CD14-positive monocyte (primary cell): ENCODE results near the gene MRTFB. TPM values are rescaled to one million over a fixed set of nuclear protein-coding genes. Genes with fewer than 3 reads are reported as not detected.

Experiments used
- DNase-seq, 3 donors: peaks; one replicate each; pipeline ENCODE4 v3.0.0-alpha.2; 2011 to 2022
- H2AFZ ChIP-seq: 2 replicates; pipeline ENCODE4 v1.6.0; 2012; ENCODE audit warnings: mild to moderate bottlenecking, low read depth, low read length, inconsistent platforms; ENCODE audit not compliant: insufficient read depth, poor library complexity, severe bottlenecking
- H3K27ac ChIP-seq, 2 donors: 1 replicate in 1 of 2; 2 replicates in 1 of 2; pipeline ENCODE4 v1.5.1; 2012 to 2013; ENCODE audit warnings: low read length in 2 of 2, control low read depth in 1 of 2, inconsistent platforms in 1 of 2, low read depth in 1 of 2, mild to moderate bottlenecking in 1 of 2
- H3K27me3 ChIP-seq, 2 donors: one replicate each; pipeline versions ENCODE4 v1.6.0 to v1.6.1; 2011 to 2013; ENCODE audit warnings: low read length in 2 of 2; ENCODE audit not compliant: control insufficient read depth in 2 of 2, insufficient read depth in 2 of 2
- H3K36me3 ChIP-seq, 2 donors: replicated peaks in 1 of 2; 1 replicate in 1 of 2; 2 replicates in 1 of 2; pipeline versions ENCODE4 v1.5.1 to v1.6.1; 2012 to 2013; ENCODE audit warnings: low read length in 2 of 2, control low read depth in 1 of 2, inconsistent platforms in 1 of 2, mild to moderate bottlenecking in 1 of 2; ENCODE audit not compliant: insufficient read depth in 2 of 2, control insufficient read depth in 1 of 2
- H3K4me1 ChIP-seq, 2 donors: 1 replicate in 1 of 2; 2 replicates in 1 of 2; pipeline versions ENCODE4 v1.5.1 to v1.6.1; 2012 to 2013; ENCODE audit warnings: low read length in 2 of 2, control low read depth in 1 of 2, inconsistent platforms in 1 of 2, mild to moderate bottlenecking in 1 of 2, moderate library complexity in 1 of 2; ENCODE audit not compliant: insufficient read depth in 2 of 2, control insufficient read depth in 1 of 2
- H3K4me2 ChIP-seq: replicated peaks from 2 replicates; pipeline ENCODE3; 2012; ENCODE audit warnings: low read length, moderate library complexity, mild to moderate bottlenecking; ENCODE audit not compliant: poor library complexity, severe bottlenecking; ENCODE audit errors: extremely low read depth
- H3K4me3 ChIP-seq, 3 experiments: fragments of 200-600 bp in 1 of 3; sonication (generic) in 1 of 3; replicated peaks in 1 of 3; 1 replicate in 2 of 3; 2 replicates in 1 of 3; pipeline ENCODE4 v1.5.1; 2011 to 2013; ENCODE audit warnings: low read length in 3 of 3, mild to moderate bottlenecking in 3 of 3, control low read depth in 2 of 3, low read depth in 2 of 3, inconsistent platforms in 1 of 3, moderate library complexity in 1 of 3
- H3K79me2 ChIP-seq: 2 replicates; pipeline ENCODE4 v1.6.0; 2012; ENCODE audit warnings: mild to moderate bottlenecking, control low read depth, inconsistent platforms, low read length, moderate library complexity; ENCODE audit not compliant: insufficient read depth
- H3K9ac ChIP-seq: 2 replicates; pipeline ENCODE4 v1.6.0; 2017; ENCODE audit warnings: low read length, mild to moderate bottlenecking; ENCODE audit not compliant: insufficient read depth, poor library complexity, severe bottlenecking
- H3K9me3 ChIP-seq, 2 donors: replicated peaks in 1 of 2; 1 replicate in 1 of 2; 2 replicates in 1 of 2; pipeline versions ENCODE4 v1.5.1 to v1.6.1; 2012 to 2013; ENCODE audit warnings: low read length in 2 of 2, control low read depth in 1 of 2; ENCODE audit not compliant: control insufficient read depth in 1 of 2, insufficient read depth in 1 of 2
- H4K20me1 ChIP-seq: 2 replicates; pipeline ENCODE4 v1.6.0; 2012; ENCODE audit warnings: mild to moderate bottlenecking, low read length, control low read depth, moderate library complexity; ENCODE audit not compliant: insufficient read depth
- H3K27ac Mint-ChIP-seq, 7 donors: one replicate each; pipeline ENCODE4 v1.8.0; 2020; ENCODE audit warnings: mild to moderate bottlenecking in 7 of 7, mixed read lengths in 7 of 7, moderate library complexity in 6 of 7, inconsistent platforms in 2 of 7
- H3K27me3 Mint-ChIP-seq, 3 donors: one replicate each; pipeline ENCODE4 v1.8.0; 2021 to 2022; ENCODE audit warnings: low read depth in 3 of 3, mild to moderate bottlenecking in 3 of 3, mixed read lengths in 3 of 3, moderate library complexity in 3 of 3, inconsistent platforms in 1 of 3
- H3K36me3 Mint-ChIP-seq, 2 donors: one replicate each; pipeline ENCODE4 v1.8.0; 2020; ENCODE audit warnings: mixed read lengths in 2 of 2, inconsistent platforms in 1 of 2, mild to moderate bottlenecking in 1 of 2
- H3K4me1 Mint-ChIP-seq: one replicate; pipeline ENCODE4 v1.8.0; 2020; ENCODE audit warnings: mild to moderate bottlenecking, mixed read lengths
- H3K4me3 Mint-ChIP-seq, 2 donors: one replicate each; pipeline ENCODE4 v1.8.0; 2020; ENCODE audit warnings: mild to moderate bottlenecking in 2 of 2, mixed read lengths in 2 of 2, moderate library complexity in 1 of 2
- H3K9me3 Mint-ChIP-seq, 7 donors: one replicate each; pipeline ENCODE4 v1.8.0; 2020 to 2022; ENCODE audit warnings: mixed read lengths in 7 of 7, mild to moderate bottlenecking in 6 of 7, moderate library complexity in 6 of 7, inconsistent platforms in 2 of 7
- WGBS: methylation state at CpG from one replicate; pipeline ENCODE4 v1.1.5; 2013; ENCODE audit warnings: missing lambda C conversion rate; ENCODE audit not compliant: insufficient coverage; 5-methylcytosine and 5-hydroxymethylcytosine counted together
- intact Hi-C, 2 donors: fragments of 100-400 bp; cut with micrococcal nuclease; formaldehyde crosslinking; loops; one replicate each; pipeline versions ENCODE4 v1.15.0 to v1.15.1; 2023
- polyA plus RNA-seq, 3 donors: library from polyadenylated mRNA; depleted of rRNA in 1 of 3; unstranded in 2 of 3; stranded (reverse) in 1 of 3; fragments of 300-500 nt in 2 of 3; fragments of >200 nt in 1 of 3; fragmentation: Illumina TruSeq in 2 of 3; gene quantifications; 1 replicate in 2 of 3; 2 replicates in 1 of 3; pipeline ENCODE4 v1.2.3, GENCODE V29; 2012 to 2021
- TF ChIP-seq, protein P1 (sequence below): fragments of 200-600 bp; IDR thresholded peaks from one replicate; pipeline ENCODE4 v1.8.0; 2022; ENCODE audit warnings: antibody characterized with exemption, mild to moderate bottlenecking

MRTFB gene
- polyA plus RNA-seq, 3 donors, result 0.69 to 1.4 (median 0.87) TPM

DNA sequence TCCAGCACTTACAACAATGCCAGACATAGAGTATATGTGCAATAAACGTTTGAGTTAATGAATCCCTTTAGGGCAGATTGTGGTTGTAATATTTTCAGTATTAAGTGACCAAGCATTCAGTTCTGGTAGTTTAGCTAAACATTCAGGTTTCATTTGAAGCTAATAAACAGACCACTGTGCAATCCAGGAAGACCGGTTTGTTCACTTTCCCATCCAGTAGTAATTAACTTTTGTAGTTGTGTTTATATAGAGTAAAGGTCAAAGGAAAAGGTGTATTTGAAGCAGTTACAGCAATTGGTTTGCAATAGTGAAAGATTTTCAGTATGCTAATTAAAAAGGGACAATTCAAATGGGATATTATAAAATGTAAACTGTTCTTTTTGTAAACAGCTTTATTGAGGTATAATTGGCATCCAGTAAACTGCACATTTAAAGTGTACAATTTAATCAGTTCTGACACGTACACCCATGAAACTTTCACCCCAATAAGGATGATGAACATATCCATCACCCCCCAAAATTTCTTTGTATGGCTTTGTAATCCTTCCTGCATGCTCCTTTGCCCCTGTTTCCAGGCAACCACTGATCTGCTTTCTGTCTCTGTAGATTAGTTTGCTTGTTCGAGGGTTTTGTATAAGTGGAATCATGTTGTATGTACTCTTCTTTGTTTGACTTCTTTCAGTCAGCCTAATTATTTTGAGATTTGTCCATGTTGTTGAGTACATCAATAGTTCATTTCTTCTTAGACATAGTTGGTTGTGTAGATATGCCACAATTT is 26.3 kb downstream of the MRTFB start:
- Mint-ChIP-seq H3K4me1 (peaks cover 3% of the 10 kb centered on the region), H3K9me3 (peaks cover 0 to 5% (median 2%) of the 10 kb centered on the region in 7 donors), H3K4me3 (no peak overlapping the region), H3K27ac (no peak overlapping the region), H3K36me3 (no peaks in the 10 kb centered on the region), H3K27me3 (no peaks in the 10 kb centered on the region)
- Histone ChIP-seq H3K9ac (no peak overlapping the region), H3K27ac (no peak overlapping the region), H3K36me3 (no peaks in the 10 kb centered on the region), H3K4me1 (no peaks in the 10 kb centered on the region), H2AFZ (no peak overlapping the region), H3K79me2 (no peaks in the 10 kb centered on the region), H3K9me3 (no peaks in the 10 kb centered on the region), H4K20me1 (no peaks in the 10 kb centered on the region), H3K4me3 (no peak overlapping the region), H3K27me3 (no peaks in the 10 kb centered on the region), H3K4me2 (no peak overlapping the region)
- intact Hi-C loops, result no loop called here
- TF ChIP-seq, protein P1, sequence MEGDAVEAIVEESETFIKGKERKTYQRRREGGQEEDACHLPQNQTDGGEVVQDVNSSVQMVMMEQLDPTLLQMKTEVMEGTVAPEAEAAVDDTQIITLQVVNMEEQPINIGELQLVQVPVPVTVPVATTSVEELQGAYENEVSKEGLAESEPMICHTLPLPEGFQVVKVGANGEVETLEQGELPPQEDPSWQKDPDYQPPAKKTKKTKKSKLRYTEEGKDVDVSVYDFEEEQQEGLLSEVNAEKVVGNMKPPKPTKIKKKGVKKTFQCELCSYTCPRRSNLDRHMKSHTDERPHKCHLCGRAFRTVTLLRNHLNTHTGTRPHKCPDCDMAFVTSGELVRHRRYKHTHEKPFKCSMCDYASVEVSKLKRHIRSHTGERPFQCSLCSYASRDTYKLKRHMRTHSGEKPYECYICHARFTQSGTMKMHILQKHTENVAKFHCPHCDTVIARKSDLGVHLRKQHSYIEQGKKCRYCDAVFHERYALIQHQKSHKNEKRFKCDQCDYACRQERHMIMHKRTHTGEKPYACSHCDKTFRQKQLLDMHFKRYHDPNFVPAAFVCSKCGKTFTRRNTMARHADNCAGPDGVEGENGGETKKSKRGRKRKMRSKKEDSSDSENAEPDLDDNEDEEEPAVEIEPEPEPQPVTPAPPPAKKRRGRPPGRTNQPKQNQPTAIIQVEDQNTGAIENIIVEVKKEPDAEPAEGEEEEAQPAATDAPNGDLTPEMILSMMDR, result no peak
- no CpG with 5 or more reads among the region's 4 CpGs for WGBS
- no peak for DNase-seq

DNA sequence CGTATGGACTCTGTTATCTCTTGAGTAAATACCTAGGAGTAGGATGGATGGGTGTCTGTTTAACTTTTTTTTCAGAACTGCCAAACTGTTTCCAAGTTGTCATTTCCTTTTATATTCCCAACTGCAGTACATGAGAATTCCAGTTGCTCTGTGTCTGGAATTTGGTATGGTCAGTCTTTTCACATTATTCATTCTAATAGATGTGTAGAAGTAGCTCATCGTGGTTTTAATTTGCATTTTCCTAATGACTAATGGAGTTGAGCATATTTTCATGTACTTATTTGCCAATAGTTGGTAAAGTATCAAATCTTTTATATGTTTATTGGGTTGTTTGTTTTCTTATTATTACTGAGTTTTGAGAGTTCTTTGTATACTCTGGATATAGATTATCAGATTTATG is 27.0 kb downstream of the MRTFB start:
- Histone ChIP-seq H4K20me1 (no peaks in the 10 kb centered on the region), H3K4me1 (no peaks in the 10 kb centered on the region), H3K9ac (no peak overlapping the region), H3K4me2 (no peak overlapping the region), H3K79me2 (no peaks in the 10 kb centered on the region), H3K27ac (no peak overlapping the region), H2AFZ (no peak overlapping the region), H3K4me3 (no peak overlapping the region), H3K9me3 (no peaks in the 10 kb centered on the region), H3K36me3 (no peaks in the 10 kb centered on the region), H3K27me3 (no peaks in the 10 kb centered on the region)
- intact Hi-C loops, result no loop called here
- no peaks in the 10 kb centered on the region for H3K27me3 Mint-ChIP-seq
- no peak for DNase-seq
- H3K27ac Mint-ChIP-seq, result no peak overlapping the region
- WGBS, result no CpG with 5 or more reads among the region's 2 CpGs
- no peaks in the 10 kb centered on the region for H3K36me3 Mint-ChIP-seq
- TF ChIP-seq, protein P1, result no peak
- H3K9me3 Mint-ChIP-seq, result peaks cover 0 to 5% (median 2%) of the 10 kb centered on the region in 7 donors
- H3K4me3 Mint-ChIP-seq, result no peak overlapping the region
- peaks cover 3% of the 10 kb centered on the region for H3K4me1 Mint-ChIP-seq
